C4-2B (cell line): ENCODE measurements around the gene PRPF31.

ENCODE experiments used
- ZFX ChIP-seq: fragments of 450-650 bp; IDR thresholded peaks from 2 replicates; pipeline ENCODE4 v1.6.1; 2017
- TF ChIP-seq, protein P1 (sequence below): fragments of 450-650 bp; conservative IDR thresholded peaks from 2 replicates; pipeline ENCODE4 v1.5.1; 2017; ENCODE audit warnings: mild to moderate bottlenecking

DNA sequence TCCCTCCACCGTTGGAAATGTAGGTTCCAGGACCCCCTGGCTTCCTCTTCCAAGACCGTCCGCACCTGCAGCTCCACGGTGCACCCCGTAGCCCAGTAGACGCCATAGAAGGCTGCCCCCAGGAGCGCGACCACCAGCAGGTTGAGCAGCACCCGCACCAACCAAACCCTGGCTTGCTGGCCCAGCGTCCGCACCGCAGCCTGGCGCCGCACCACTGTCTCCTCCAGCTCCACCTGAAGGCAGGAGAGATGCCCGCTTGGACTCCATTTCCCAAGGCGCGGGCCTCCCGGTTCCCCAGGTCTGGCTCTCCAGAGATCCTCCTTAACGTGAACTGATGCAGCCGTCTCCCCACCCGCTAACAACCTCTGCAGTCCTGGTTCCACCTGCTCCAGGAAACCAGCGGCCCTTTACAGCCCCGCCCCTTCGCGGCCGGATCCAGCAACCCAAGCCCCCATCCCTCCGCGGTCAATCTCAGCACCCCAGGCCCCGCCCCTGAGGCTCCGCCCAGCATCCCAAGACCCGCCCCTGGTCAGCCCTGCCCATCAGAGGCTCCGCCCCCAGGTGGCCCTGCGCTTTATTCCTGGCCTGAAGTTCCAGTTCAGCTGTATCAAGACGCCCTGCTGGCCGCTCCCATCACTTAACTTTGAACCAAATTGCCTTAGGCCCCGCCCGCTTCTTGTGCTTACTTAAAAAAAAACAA lies 49.0 kb downstream of the PRPF31 start:
- TF ChIP-seq, protein P1, sequence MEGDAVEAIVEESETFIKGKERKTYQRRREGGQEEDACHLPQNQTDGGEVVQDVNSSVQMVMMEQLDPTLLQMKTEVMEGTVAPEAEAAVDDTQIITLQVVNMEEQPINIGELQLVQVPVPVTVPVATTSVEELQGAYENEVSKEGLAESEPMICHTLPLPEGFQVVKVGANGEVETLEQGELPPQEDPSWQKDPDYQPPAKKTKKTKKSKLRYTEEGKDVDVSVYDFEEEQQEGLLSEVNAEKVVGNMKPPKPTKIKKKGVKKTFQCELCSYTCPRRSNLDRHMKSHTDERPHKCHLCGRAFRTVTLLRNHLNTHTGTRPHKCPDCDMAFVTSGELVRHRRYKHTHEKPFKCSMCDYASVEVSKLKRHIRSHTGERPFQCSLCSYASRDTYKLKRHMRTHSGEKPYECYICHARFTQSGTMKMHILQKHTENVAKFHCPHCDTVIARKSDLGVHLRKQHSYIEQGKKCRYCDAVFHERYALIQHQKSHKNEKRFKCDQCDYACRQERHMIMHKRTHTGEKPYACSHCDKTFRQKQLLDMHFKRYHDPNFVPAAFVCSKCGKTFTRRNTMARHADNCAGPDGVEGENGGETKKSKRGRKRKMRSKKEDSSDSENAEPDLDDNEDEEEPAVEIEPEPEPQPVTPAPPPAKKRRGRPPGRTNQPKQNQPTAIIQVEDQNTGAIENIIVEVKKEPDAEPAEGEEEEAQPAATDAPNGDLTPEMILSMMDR, result no peak
- TF ChIP-seq ZFX, result no peak
